SK-N-SH treated with all-trans-retinoic acid at 6 μM for 48 hours (cell line): ENCODE measurements around the gene FOXP3.

ENCODE experiments used
- ARNTL ChIP-seq: fragments of 450-650 bp; formaldehyde crosslinking; IDR thresholded peaks from 2 replicates; pipeline ENCODE4 v1.5.0; 2020; ENCODE audit warnings: low read depth, mild to moderate bottlenecking, moderate library complexity, borderline replicate concordance
- CSDC2 ChIP-seq: fragments of 250-450 bp; sonication (Bioruptor Pico); IDR thresholded peaks from 2 replicates; pipeline ENCODE4 v1.5.0; 2020; ENCODE audit warnings: mild to moderate bottlenecking, moderate library complexity
- CSRNP3 ChIP-seq: fragments of 250-450 bp; sonication (Bioruptor Pico); IDR thresholded peaks from 2 replicates; pipeline ENCODE4 v1.5.1; 2021; ENCODE audit warnings: mild to moderate bottlenecking, moderate library complexity
- ISL1 ChIP-seq: fragments of 250-450 bp; sonication (Bioruptor Pico); IDR thresholded peaks from 2 replicates; pipeline ENCODE4 v2.1.2; 2022; ENCODE audit warnings: mild to moderate bottlenecking, moderate library complexity
- PPARA ChIP-seq: fragments of 250-450 bp; sonication (Bioruptor Pico); IDR thresholded peaks from 2 replicates; pipeline ENCODE4 v1.5.0; 2020; ENCODE audit warnings: mild to moderate bottlenecking, borderline replicate concordance
- RARB ChIP-seq: fragments of 250-450 bp; sonication (Bioruptor Pico); IDR thresholded peaks from 2 replicates; pipeline ENCODE4 v1.8.0; 2021; ENCODE audit warnings: mild to moderate bottlenecking, moderate library complexity
- TOX ChIP-seq: fragments of 250-450 bp; sonication (Bioruptor Pico); IDR thresholded peaks from 2 replicates; pipeline ENCODE4 v1.8.0; 2021; ENCODE audit warnings: mild to moderate bottlenecking, moderate library complexity, borderline replicate concordance
- ZFP3 ChIP-seq: fragments of 250-450 bp; sonication (Bioruptor Pico); IDR thresholded peaks from 2 replicates; pipeline ENCODE4 v1.5.0; 2020; ENCODE audit warnings: mild to moderate bottlenecking, moderate library complexity
- ZFP30 ChIP-seq: fragments of 450-650 bp; formaldehyde crosslinking; IDR thresholded peaks from 2 replicates; pipeline ENCODE4 v1.5.0; 2022; ENCODE audit warnings: mild to moderate bottlenecking, moderate library complexity
- ZNF565 ChIP-seq: fragments of 450-650 bp; formaldehyde crosslinking; conservative IDR thresholded peaks from 2 replicates; pipeline ENCODE4 v1.5.0; 2020; ENCODE audit warnings: low read depth, mild to moderate bottlenecking, moderate library complexity
- ZNF70 ChIP-seq: fragments of 450-650 bp; formaldehyde crosslinking; IDR thresholded peaks from 2 replicates; pipeline ENCODE4 v1.5.0; 2020; ENCODE audit warnings: mild to moderate bottlenecking, moderate library complexity
- ZNF8 ChIP-seq: fragments of 450-650 bp; formaldehyde crosslinking; IDR thresholded peaks from 2 replicates; pipeline ENCODE4 v1.5.0; 2020; ENCODE audit warnings: mild to moderate bottlenecking, moderate library complexity
- TF ChIP-seq, protein P1 (sequence below): fragments of 250-450 bp; sonication (Bioruptor Pico); IDR thresholded peaks from 2 replicates; pipeline ENCODE4 v1.8.0; 2020; ENCODE audit warnings: mild to moderate bottlenecking, moderate library complexity, borderline replicate concordance
- TF ChIP-seq, protein P2 (sequence below): fragments of 250-450 bp; sonication (Bioruptor Pico); IDR thresholded peaks from 2 replicates; pipeline ENCODE4 v1.8.0; 2021; ENCODE audit warnings: low read depth, mild to moderate bottlenecking, moderate library complexity, borderline replicate concordance

DNA sequence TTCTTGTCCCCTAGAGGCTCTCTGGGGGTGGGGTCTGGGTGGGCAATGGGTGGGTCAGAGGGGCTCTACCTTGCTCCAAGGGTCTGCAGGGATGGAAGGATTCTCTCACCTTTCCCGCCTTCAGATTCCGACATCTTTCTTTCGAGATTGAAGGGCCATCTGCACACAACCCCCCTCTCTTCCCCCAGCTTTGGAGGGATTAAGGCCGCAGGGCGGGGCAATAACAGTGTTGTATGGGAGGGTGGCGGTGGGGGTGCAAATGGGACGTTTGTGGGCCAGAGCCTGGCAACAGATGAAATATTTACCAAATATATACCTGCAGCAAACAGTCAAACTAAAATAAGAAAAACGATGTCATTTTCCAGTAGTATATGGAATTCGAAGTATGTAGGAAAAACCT is 31.3 kb downstream of the FOXP3 start, which contains the start of gene CACNA1F:
- TF ChIP-seq RARB (CRISPR knock-in tag) (no peak), ISL1 (CRISPR knock-in tag) (no peak), ZFP3 (no peak), ARNTL (CRISPR knock-in tag) (no peak), ZNF70 (CRISPR knock-in tag) (no peak), ZNF8 (CRISPR knock-in tag) (no peak), CSDC2 (CRISPR knock-in tag) (no peak), ZFP30 (CRISPR knock-in tag) (no peak), CSRNP3 (CRISPR knock-in tag) (no peak), ZNF565 (CRISPR knock-in tag) (no peak), PPARA (no peak), TOX (no peak)
- TF ChIP-seq, protein P1, sequence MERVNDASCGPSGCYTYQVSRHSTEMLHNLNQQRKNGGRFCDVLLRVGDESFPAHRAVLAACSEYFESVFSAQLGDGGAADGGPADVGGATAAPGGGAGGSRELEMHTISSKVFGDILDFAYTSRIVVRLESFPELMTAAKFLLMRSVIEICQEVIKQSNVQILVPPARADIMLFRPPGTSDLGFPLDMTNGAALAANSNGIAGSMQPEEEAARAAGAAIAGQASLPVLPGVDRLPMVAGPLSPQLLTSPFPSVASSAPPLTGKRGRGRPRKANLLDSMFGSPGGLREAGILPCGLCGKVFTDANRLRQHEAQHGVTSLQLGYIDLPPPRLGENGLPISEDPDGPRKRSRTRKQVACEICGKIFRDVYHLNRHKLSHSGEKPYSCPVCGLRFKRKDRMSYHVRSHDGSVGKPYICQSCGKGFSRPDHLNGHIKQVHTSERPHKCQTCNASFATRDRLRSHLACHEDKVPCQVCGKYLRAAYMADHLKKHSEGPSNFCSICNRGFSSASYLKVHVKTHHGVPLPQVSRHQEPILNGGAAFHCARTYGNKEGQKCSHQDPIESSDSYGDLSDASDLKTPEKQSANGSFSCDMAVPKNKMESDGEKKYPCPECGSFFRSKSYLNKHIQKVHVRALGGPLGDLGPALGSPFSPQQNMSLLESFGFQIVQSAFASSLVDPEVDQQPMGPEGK (CRISPR knock-in tag) = no peak
- TF ChIP-seq, protein P2, sequence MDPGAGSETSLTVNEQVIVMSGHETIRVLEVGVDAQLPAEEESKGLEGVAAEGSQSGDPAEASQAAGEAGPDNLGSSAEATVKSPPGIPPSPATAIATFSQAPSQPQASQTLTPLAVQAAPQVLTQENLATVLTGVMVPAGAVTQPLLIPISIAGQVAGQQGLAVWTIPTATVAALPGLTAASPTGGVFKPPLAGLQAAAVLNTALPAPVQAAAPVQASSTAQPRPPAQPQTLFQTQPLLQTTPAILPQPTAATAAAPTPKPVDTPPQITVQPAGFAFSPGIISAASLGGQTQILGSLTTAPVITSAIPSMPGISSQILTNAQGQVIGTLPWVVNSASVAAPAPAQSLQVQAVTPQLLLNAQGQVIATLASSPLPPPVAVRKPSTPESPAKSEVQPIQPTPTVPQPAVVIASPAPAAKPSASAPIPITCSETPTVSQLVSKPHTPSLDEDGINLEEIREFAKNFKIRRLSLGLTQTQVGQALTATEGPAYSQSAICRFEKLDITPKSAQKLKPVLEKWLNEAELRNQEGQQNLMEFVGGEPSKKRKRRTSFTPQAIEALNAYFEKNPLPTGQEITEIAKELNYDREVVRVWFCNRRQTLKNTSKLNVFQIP (CRISPR knock-in tag) = no peak
